OCI-LY1 (cell line): ENCODE measurements around the gene BMP7.

Experiments
- H2AFZ ChIP-seq: fragments of 200-600 bp; sonication (generic), shearing (Covaris generic); 2 replicates; pipeline ENCODE4 v1.6.0; 2014; ENCODE audit warnings: antibody characterized with exemption, mild to moderate bottlenecking, low read length
- H3F3A ChIP-seq: fragments of 200-600 bp; sonication (generic), shearing (Covaris generic); 2 replicates; pipeline ENCODE4 v1.6.0; 2014; ENCODE audit warnings: mild to moderate bottlenecking, antibody characterized with exemption, low read length, moderate library complexity; ENCODE audit not compliant: insufficient read depth
- H3K27ac ChIP-seq: fragments of 200-600 bp; sonication (generic); 2 replicates; pipeline ENCODE4 v1.5.1; 2014; ENCODE audit warnings: low read length, mixed run types, mild to moderate bottlenecking, low read depth; ENCODE audit not compliant: poor library complexity, severe bottlenecking
- H3K27me3 ChIP-seq: fragments of 200-600 bp; sonication (generic); 2 replicates; pipeline ENCODE4 v1.6.0; 2014; ENCODE audit warnings: antibody characterized with exemption, mild to moderate bottlenecking, low read length, moderate library complexity; ENCODE audit not compliant: insufficient read depth
- H3K36me3 ChIP-seq: fragments of 200-600 bp; sonication (generic); 2 replicates; pipeline ENCODE4 v1.6.1; 2014; ENCODE audit warnings: mild to moderate bottlenecking, antibody characterized with exemption, low read length, moderate library complexity, mixed read lengths; ENCODE audit not compliant: insufficient read depth
- H3K4me1 ChIP-seq: fragments of 200-600 bp; sonication (generic); 2 replicates; pipeline ENCODE4 v1.5.1; 2014; ENCODE audit warnings: mild to moderate bottlenecking, low read length, moderate library complexity; ENCODE audit not compliant: insufficient read depth, severe bottlenecking
- H3K4me2 ChIP-seq: fragments of 200-600 bp; sonication (generic), shearing (Covaris generic); 2 replicates; pipeline ENCODE4 v1.6.1; 2014; ENCODE audit warnings: low read length
- H3K4me3 ChIP-seq: fragments of 200-600 bp; sonication (generic); 2 replicates; pipeline ENCODE4 v1.5.1; 2014; ENCODE audit warnings: low read length, low read depth, mild to moderate bottlenecking, mixed read lengths; ENCODE audit not compliant: poor library complexity, severe bottlenecking
- H3K79me2 ChIP-seq: fragments of 200-600 bp; shearing (Covaris generic); 2 replicates; pipeline ENCODE4 v1.6.1; 2016; ENCODE audit warnings: mixed run types, low read length, mixed read lengths; ENCODE audit not compliant: insufficient read depth
- H3K9ac ChIP-seq: fragments of 200-600 bp; sonication (generic), shearing (Covaris generic); 2 replicates; pipeline ENCODE4 v1.6.1; 2014; ENCODE audit warnings: mild to moderate bottlenecking, low read length, mixed read lengths
- H3K9me2 ChIP-seq: fragments of 200-600 bp; sonication (generic), shearing (Covaris generic); 2 replicates; pipeline ENCODE4 v1.6.1; 2014; ENCODE audit warnings: low read depth, mild to moderate bottlenecking, low read length, mixed read lengths
- H3K9me3 ChIP-seq: fragments of 200-600 bp; shearing (Covaris generic); 2 replicates; pipeline ENCODE4 v1.6.1; 2014; ENCODE audit warnings: low read length, mixed read lengths
- H4K20me1 ChIP-seq: fragments of 200-600 bp; sonication (generic), shearing (Covaris generic); 2 replicates; pipeline ENCODE4 v1.6.0; 2016; ENCODE audit warnings: mild to moderate bottlenecking, low read length; ENCODE audit not compliant: insufficient read depth
- EZH2 ChIP-seq: fragments of 200-600 bp; sonication (generic), shearing (Covaris generic); IDR thresholded peaks from 2 replicates; pipeline ENCODE4 v1.8.0; 2017; ENCODE audit warnings: borderline replicate concordance, mixed run types, mild to moderate bottlenecking, antibody characterized with exemption, low read length, moderate library complexity, mixed read lengths
- TF ChIP-seq, protein P1 (sequence below): fragments of 200-600 bp; sonication (generic), shearing (Covaris generic); IDR thresholded peaks from 2 replicates; pipeline ENCODE4 v1.5.1; 2017; ENCODE audit warnings: mild to moderate bottlenecking, antibody characterized with exemption, low read length, moderate library complexity, mixed read lengths

BMP7 gene

DNA sequence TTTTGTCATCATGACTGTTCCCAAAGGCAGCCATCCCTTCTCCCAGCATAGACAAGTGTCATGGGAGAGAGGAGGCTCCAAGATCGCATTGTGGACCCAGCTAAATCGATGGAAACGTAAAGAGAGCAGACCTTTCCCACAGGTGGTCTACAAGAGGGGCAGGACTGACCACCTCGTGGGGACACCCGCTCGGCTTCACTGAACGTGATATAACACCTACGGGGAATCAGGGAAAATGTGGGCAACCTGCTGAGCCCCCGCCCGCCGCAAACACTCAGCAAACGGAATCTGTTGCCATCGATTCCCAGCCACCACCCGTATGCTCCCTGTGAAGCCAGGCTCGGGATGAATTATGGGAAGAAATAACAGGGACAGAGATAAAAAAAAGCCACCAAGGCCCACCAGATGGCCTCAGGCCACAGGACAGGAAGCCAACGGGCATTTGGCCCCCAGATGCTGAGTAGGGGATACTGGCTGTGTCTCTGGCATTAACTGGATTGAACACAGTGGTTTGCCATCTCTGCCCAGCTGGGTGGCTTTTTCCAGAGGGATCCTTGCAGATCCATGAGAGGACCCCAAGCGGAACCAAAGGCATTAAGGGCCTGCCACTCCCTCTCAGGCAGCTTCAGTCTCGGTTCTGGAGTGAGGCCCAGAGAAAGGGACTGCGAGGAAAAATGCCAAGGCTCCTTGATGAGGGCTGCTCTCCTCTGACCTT lies 44.4 kb downstream of the BMP7 start:
- Histone ChIP-seq H4K20me1 (no peaks in the 10 kb centered on the region), H3K4me1 (peaks cover 18% of the 10 kb centered on the region), H3K9ac (no peak overlapping the region), H3K4me2 (no peak overlapping the region), H3K79me2 (0 out of 2 replicates have a peak, but pooled peaks cover 8% of the 10 kb centered on the region), H3K36me3 (peaks cover 99% of the 10 kb centered on the region), H3K27me3 (no peaks in the 10 kb centered on the region), H3K9me3 (no peaks in the 10 kb centered on the region), H3K4me3 (no peak overlapping the region), H3F3A (no peaks in the 10 kb centered on the region), H3K9me2 (no peaks in the 10 kb centered on the region), H3K27ac (peak overlapping the region; percentile 5), H2AFZ (no peak overlapping the region)
- TF ChIP-seq, protein P1, sequence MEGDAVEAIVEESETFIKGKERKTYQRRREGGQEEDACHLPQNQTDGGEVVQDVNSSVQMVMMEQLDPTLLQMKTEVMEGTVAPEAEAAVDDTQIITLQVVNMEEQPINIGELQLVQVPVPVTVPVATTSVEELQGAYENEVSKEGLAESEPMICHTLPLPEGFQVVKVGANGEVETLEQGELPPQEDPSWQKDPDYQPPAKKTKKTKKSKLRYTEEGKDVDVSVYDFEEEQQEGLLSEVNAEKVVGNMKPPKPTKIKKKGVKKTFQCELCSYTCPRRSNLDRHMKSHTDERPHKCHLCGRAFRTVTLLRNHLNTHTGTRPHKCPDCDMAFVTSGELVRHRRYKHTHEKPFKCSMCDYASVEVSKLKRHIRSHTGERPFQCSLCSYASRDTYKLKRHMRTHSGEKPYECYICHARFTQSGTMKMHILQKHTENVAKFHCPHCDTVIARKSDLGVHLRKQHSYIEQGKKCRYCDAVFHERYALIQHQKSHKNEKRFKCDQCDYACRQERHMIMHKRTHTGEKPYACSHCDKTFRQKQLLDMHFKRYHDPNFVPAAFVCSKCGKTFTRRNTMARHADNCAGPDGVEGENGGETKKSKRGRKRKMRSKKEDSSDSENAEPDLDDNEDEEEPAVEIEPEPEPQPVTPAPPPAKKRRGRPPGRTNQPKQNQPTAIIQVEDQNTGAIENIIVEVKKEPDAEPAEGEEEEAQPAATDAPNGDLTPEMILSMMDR = no peak
- no peak for TF ChIP-seq EZH2

DNA sequence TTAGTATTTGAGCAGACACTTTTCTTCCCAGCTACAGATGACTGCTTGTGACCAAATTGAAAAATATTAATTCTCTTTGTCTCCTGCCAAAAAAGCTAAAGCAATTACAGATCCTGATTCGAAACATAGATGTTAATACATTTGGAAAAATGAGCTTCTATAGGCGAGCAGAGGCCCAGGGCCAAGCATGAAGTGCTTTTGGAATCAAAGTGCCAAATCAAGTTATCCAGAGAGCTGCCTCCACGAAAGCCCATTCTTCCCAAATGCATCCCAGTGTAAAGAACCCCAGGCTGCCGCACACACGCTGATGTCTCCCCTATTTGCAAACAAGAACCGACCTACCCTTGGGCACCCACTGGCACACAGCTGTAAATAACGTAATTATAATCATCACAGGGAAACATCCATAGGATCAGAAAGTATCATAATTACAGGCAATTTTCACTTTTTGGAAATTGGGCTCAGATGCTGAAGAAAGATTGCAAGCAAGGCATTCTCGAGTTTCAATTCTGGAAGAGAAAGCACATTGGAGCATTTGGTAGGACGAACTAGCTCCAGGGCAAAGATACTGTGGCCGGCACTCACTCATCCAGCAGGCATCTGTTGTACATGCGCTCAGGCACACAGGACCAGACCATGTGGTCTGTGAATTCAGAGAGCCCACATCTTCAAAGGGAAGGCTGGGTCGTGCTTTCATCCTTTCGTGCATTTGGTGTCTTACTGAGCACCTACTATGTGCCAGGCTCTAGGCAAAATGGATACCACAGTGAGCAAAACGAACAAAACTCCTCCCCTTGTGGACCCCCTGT lies 45.9 kb downstream of the BMP7 start:
- Histone ChIP-seq H3K9me3 (no peaks in the 10 kb centered on the region), H3K4me1 (peaks cover 32% of the 10 kb centered on the region), H3K4me2 (no peak overlapping the region), H3K79me2 (0 out of 2 replicates have a peak, but pooled peaks cover 8% of the 10 kb centered on the region), H3K9ac (no peak overlapping the region), H3K4me3 (no peak overlapping the region), H4K20me1 (no peaks in the 10 kb centered on the region), H2AFZ (no peak overlapping the region), H3K27ac (no peak overlapping the region), H3K27me3 (no peaks in the 10 kb centered on the region), H3F3A (0 out of 2 replicates have a peak, but pooled peaks cover 3% of the 10 kb centered on the region), H3K9me2 (no peaks in the 10 kb centered on the region), H3K36me3 (peaks cover 100% of the 10 kb centered on the region)
- TF ChIP-seq, protein P1 = no peak
- TF ChIP-seq EZH2 = no peak

GRCh38 chr20:57219071-57219677 lies 47.3 kb downstream of the BMP7 start:
- no peak overlapping the region for H3K4me2 ChIP-seq
- no peaks in the 10 kb centered on the region for H3K27me3 ChIP-seq
- H2AFZ ChIP-seq = no peak overlapping the region
- H3K36me3 ChIP-seq = peaks cover 100% of the 10 kb centered on the region
- peaks cover 26% of the 10 kb centered on the region for H3K4me1 ChIP-seq
- no peak overlapping the region for H3K9ac ChIP-seq
- no peaks in the 10 kb centered on the region for H3K9me2 ChIP-seq
- no peak overlapping the region for H3K4me3 ChIP-seq
- 0 out of 2 replicates have a peak, but pooled peaks cover 3% of the 10 kb centered on the region for H3F3A ChIP-seq
- no peaks in the 10 kb centered on the region for H4K20me1 ChIP-seq
- TF ChIP-seq, protein P1 = no peak
- no peak for TF ChIP-seq EZH2
- peaks cover 17% of the 10 kb centered on the region; the same call in 1 of the 2 replicates for H3K79me2 ChIP-seq
- H3K9me3 ChIP-seq = no peaks in the 10 kb centered on the region
- H3K27ac ChIP-seq = no peak overlapping the region
